Endothelial cell of hepatic sinusoid (primary cell): ENCODE measurements around the gene SPINK4.

Experiments
- in situ Hi-C: cut with HindIII; loops from 2 replicates; pipeline ENCODE4 v1.10.0; 2017; ENCODE audit warnings: low sequenced_read_pairs

SPINK4 gene, protein sequence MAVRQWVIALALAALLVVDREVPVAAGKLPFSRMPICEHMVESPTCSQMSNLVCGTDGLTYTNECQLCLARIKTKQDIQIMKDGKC

DNA sequence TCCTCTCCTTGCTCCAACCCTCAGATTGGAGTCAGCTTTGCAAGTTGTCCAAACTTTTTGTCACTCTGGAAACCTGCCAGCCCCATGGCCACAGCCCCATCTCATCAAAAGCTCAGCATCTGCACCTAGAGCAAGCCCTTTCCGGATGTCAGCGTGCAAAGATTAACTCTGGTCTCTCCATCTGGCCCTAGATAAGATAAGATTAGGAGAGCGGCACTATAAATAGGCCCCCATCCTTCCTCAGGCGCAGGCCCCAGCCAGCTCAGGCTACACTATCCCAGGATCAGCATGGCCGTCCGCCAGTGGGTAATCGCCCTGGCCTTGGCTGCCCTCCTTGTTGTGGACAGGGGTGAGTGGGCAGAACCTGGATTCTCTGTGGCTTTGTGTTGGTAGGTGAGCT lies at the start of gene SPINK4:
SPINK4 (plus strand) TSS at position 247 of the 400 bp plus-strand sequence; CDS start at position 289, 42 bp downstream.
- in situ Hi-C loops = no loop called here

DNA sequence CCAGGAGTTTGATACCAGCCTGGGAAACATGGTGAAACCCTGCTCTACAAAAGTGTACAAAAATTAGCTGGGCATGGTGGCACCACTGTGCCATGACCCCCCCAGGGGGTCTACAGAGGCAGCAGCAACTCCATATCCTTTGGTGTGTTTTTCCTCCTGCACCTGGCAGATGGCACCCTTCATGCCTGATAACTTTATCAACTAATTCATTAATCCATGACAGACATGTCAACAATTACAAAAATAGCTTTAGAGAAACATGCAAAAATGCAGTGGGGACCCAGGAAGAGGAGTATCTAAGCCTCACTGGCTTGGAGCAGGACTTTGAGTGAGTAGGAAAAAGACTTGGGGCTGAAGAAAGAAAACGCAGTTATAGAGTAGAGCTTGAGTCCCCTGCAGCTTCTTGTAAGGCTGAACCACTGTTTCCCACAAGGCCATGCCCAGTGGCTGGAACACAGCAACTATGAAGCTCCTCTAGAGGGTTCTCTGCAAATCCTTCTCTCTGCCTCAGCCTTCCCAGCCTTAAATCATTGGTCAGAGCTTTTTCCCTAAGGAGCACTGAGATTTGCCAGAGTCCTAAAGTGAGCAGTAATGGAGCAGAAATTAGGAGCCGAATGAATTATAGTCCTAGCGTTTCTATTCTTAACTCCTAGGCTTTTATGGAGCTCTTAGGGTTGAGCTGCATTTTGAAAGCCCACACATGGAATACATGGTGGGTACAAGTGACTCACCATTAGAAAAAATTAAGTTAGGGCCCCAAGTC lies 47.3 kb upstream of the SPINK4 start:
- in situ Hi-C loops = loop anchor here (5.0 kb wide), 1 partner anchor 45 kb away; no protein-coding TSS in a partner anchor

GRCh38 chr9:33193818-33194217 lies 46.1 kb upstream of the SPINK4 start:
- in situ Hi-C loops = loop anchor here (5.0 kb wide), 1 partner anchor 47 kb away; no protein-coding TSS in a partner anchor

DNA sequence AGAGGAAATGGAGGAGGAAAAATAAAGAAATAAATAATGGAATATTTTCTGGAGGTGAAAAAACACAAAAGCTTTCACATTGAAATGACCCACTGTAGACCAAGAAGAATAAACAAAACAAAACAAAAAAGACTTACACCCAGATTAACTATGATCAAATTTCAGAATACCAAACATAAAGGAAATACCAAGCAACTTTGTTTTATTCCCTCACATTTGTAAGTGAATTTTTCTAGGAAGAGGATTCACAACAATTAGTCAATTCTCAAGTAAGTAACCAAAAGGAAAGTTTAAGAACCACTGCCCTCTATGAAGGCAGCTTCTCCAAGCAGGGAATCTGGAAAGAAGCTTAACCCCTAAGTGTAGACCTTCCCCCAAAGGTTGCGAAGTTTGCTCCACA lies 43.2 kb upstream of the SPINK4 start:
- in situ Hi-C loops = no loop called here

GRCh38 chr9:33197279-33198152 lies 42.5 kb upstream of the SPINK4 start:
- in situ Hi-C loops = no loop called here

DNA sequence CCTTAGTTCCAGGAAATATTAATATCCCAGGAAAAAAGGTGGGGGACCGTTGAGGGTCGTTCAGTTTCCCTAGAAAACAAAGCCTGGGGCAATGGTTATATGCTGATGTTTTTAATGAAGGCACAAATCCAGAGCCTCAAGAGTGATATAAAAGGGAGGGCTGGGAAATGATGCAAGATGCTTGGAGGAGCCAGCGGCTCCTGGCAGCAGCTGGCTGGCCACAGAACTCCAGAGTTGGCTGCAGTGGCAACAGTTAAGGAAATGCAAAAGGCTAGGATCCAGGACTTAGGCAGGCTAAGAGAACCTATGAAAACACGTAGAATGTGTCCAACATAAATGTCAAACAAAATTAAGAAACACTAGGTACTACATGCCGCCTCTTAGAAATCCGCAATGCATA lies 41.8 kb upstream of the SPINK4 start:
- in situ Hi-C loops = no loop called here

GRCh38 chr9:33202018-33202417 lies 37.9 kb upstream of the SPINK4 start:
- in situ Hi-C loops = no loop called here

- in situ Hi-C loops = no loop called here
Observed at GRCh38 chr9:33202552-33203201, 37.3 kb upstream of the SPINK4 start.

- in situ Hi-C loops = no loop called here
Observed at GRCh38 chr9:33209394-33209793, 30.6 kb upstream of the SPINK4 start.

GRCh38 chr9:33210006-33210715 lies 29.8 kb upstream of the SPINK4 start:
- in situ Hi-C loops = no loop called here

DNA sequence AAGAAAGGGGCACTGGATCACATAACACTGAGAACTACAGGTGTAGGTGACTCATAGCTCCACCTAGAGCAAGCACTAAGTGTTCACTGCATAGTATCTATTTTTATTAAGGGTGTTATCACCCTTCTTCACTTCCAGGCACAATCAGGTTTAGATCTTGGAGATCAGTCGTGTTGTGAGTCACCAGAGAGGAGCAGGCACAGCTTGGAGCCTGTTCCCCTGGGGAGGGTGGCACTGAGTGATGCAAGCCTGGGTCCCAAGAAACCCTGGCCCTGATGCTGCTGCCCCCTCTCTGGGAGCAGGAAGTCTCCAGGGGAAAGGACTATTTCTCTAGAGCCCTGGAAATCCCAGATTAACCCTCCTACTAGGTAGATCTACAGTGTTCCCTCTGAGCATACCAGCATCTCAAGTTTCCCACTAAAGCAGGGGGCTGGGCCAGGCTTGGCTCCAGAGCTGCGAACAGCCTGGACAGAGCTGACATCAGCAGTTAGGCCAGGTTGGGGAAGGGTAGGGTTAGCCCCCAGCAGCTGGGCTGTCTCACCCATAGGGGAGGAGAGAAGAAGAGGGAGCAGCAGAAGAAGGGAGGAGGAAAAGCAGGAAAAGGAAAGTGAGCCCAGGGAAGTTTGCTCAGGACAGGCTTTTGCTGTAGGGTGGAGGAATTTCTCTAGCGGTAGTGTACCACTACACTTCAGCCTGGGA lies 28.1 kb upstream of the SPINK4 start:
- in situ Hi-C loops = no loop called here

DNA sequence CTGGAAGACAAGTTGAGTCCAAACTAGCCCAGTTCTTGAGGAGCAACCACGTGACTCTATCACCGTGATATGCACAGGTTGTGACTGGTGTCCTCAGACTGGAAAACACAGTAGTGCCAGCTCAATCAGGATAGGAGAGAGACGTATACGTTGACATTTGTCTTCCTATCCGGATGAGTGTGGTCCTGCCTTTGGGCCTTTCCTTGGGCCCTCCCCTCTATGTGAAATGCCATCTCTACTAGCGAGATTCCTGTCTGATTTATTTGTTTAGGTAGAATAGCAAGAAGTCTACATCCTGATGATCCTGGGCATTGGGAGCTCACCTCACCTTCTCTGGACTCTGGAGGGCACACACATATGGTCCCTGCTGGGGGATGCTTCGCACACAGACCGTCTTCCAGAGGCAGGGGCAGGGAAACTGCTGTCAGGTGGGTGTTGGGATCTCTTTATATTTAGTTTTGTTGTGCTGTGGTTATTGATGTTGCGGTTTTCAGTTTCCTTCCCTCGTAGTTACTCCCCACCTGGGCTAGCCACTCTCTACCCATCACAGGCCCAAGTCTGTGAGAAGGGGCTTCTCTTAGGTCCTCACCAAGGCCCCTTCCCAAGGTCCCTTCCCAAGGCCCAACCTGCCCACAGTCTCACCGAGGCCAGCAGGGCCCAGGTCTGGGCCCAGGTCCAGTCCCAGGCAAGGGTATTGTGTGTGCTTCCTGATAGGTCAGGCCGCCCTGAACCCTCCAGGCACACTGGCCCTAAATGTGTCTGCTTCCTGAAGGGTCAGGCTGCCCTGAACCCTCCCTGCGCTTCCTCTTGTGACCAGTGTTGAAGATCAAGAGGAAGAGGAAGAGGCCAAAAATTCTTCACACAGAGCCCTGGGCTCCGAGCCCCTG lies 19.0 kb upstream of the SPINK4 start:
- in situ Hi-C loops = loop anchor here (5.0 kb wide), 1 partner anchor 49 kb away; no protein-coding TSS in a partner anchor

DNA sequence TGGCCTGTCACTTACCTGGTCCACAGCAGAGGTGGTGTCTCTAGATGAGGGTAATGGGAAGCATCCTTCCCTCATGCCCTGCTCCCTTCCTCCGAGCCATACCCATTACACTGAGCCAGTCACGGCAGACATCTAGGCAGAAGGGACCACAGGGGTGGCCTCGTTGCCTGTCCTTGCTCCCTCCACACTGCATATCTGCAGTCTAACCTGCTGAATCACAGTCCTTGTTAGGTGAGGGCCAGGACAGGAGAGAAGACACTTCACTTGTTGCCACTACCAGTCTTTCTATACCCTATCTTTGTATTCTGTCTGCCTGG lies 18.4 kb upstream of the SPINK4 start:
- in situ Hi-C loops = loop anchor here (5.0 kb wide), 1 partner anchor 49 kb away; no protein-coding TSS in a partner anchor

DNA sequence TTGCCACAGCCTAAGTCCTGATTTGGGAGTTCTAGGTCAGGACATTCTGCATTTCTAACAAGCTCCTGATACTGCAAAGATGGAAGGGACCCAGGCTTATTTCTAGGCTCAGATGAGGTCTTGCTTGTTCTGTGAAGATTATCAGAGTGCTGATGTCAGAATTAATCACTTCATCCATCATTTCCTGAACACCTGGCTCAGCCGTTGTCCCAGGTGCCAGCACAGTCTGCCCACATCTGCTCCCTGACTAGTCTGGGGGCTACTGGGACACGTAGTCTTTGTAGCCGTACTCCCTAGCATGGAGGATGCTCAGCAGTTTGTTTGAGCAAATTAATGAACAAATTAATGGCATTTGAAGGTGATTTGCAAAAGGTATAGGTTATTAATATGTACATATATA lies 17.9 kb upstream of the SPINK4 start:
- in situ Hi-C loops = loop anchor here (5.0 kb wide), 1 partner anchor 50 kb away; no protein-coding TSS in a partner anchor

- in situ Hi-C loops = loop anchor here (5.0 kb wide), 1 partner anchor 51 kb away; no protein-coding TSS in a partner anchor
Observed at GRCh38 chr9:33223696-33224095, 16.3 kb upstream of the SPINK4 start.

- in situ Hi-C loops = loop anchor here (5.0 kb wide), 1 partner anchor 148 kb away; the partner anchor contains the start of gene SMU1
Observed at GRCh38 chr9:33225319-33226147, 14.4 kb upstream of the SPINK4 start.

DNA sequence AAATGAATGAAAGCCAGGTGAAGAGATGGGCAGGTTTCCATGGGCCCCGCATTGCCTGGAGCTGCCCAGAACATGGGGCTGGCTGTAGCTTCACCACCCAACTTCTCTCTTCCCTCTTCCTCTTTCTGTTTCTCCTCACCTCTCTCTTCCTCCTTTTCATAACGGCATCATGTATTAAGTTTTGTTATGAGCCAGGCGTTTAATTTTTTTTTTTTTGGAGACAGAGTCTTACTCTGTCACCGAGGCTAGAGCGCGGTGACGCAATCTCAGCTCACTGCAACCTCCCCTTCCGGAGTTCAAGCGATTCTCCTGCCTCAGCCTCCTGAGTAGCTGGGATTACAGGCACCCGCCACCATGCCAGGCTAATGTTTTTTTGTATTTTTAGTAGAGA lies 13.0 kb upstream of the SPINK4 start:
- in situ Hi-C loops = loop anchor here (5.0 kb wide), 1 partner anchor 150 kb away; the partner anchor contains the start of gene SMU1

DNA sequence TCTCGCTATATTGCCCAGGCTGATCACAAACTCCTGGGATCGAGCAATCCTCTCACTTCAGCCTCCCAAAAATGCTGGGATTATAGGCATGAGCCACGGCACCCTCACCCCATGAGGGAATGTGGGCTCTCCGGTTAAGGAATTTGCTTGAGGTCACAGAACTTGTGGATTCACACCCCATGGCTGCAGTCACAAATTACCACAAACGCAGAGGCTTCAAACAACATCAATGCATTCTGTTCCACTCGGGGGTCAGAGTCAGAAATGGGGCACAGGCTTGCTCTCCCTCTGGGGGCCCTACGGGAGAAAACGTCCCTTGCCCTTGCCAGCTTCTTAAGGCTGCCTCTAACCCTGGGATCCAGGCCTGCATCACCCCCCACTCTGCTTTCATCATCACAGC lies 12.2 kb upstream of the SPINK4 start:
- in situ Hi-C loops = loop anchor here (5.0 kb wide), 1 partner anchor 150 kb away; the partner anchor contains the start of gene SMU1
